ACC112 (cell line): ENCODE results near the gene TREML4.
"Not testable (repeated sequence)": the region's sequence is repeated elsewhere in the genome, so short reads cannot be mapped to it uniquely, and the experiment has no call there.

Source experiments
- H2AFZ ChIP-seq: fragments of 200-600 bp; sonication (generic); one replicate; pipeline ENCODE4 v1.6.0; 2017; ENCODE audit warnings: antibody characterized with exemption, low read length; ENCODE audit not compliant: unreplicated experiment
- H3K27ac ChIP-seq: fragments of 200-600 bp; sonication (generic); 2 replicates; pipeline ENCODE4 v1.5.1; 2014; ENCODE audit warnings: low read depth, mild to moderate bottlenecking, antibody characterized with exemption, low read length, moderate library complexity
- H3K27me3 ChIP-seq: fragments of 200-600 bp; sonication (generic); 2 replicates; pipeline ENCODE4 v1.6.1; 2014; ENCODE audit warnings: mild to moderate bottlenecking, antibody characterized with exemption, low read length, moderate library complexity, mixed read lengths; ENCODE audit not compliant: insufficient read depth
- H3K36me3 ChIP-seq: fragments of 200-600 bp; sonication (generic); 2 replicates; pipeline ENCODE4 v1.6.1; 2016; ENCODE audit warnings: mild to moderate bottlenecking, antibody characterized with exemption, low read length, moderate library complexity, mixed read lengths; ENCODE audit not compliant: insufficient read depth
- H3K4me1 ChIP-seq: fragments of 200-600 bp; sonication (generic); one replicate; pipeline ENCODE4 v1.6.1; 2016; ENCODE audit warnings: low read length, mixed read lengths; ENCODE audit not compliant: insufficient read depth, unreplicated experiment, control insufficient read depth
- H3K4me3 ChIP-seq: fragments of 200-600 bp; sonication (generic); 2 replicates; pipeline ENCODE4 v1.5.1; 2014; ENCODE audit warnings: mild to moderate bottlenecking, low read depth, low read length
- H3K79me2 ChIP-seq: fragments of 200-600 bp; sonication (generic); one replicate; pipeline ENCODE4 v1.6.0; 2016; ENCODE audit warnings: low read length; ENCODE audit not compliant: control insufficient read depth, unreplicated experiment, insufficient read depth

The TREML4 gene

GRCh38 chr6:41228096-41228495 is at the start of gene TREML4:
Gene TREML4, plus strand, starts transcription at chr6:41228349. Its CDS starts 79 bp downstream, at chr6:41228428.
- H2AFZ ChIP-seq = no peak within 1 kb of the TSS
- no peaks in the 10 kb centered on the region for H3K4me1 ChIP-seq
- H3K27ac ChIP-seq = no peak within 1 kb of the TSS
- no peaks in the 10 kb centered on the region for H3K36me3 ChIP-seq
- H3K27me3 ChIP-seq = peaks cover 48% of the 10 kb centered on the region
- H3K79me2 ChIP-seq = no peaks in the 10 kb centered on the region
- H3K4me3 ChIP-seq = no peak within 1 kb of the TSS

DNA sequence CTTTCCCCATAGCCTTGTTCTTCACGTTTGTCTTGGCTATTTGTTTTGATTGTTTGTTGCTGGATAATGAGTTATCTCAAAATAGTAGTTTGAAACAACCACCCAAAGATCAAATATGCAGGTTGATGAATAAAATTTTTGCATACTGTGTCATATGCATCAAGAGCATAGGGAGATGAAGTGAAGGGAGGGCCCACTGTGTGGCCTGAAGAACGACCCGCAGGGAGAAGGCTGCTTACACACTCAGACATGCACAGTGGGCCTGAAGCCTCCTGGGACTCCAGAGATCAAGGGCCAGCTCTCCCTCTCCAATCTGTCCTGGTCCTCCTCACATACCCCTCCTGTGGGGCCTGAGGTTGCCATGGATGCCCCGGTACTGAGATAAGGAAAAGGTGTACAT is 49.0 kb upstream of the TREML4 start:
- Histone ChIP-seq H2AFZ (no peak overlapping the region), H3K4me3 (no peak overlapping the region), H3K4me1 (no peaks in the 10 kb centered on the region), H3K27ac (no peak overlapping the region), H3K27me3 (peaks cover 83% of the 10 kb centered on the region), H3K79me2 (no peaks in the 10 kb centered on the region), H3K36me3 (no peaks in the 10 kb centered on the region)

DNA sequence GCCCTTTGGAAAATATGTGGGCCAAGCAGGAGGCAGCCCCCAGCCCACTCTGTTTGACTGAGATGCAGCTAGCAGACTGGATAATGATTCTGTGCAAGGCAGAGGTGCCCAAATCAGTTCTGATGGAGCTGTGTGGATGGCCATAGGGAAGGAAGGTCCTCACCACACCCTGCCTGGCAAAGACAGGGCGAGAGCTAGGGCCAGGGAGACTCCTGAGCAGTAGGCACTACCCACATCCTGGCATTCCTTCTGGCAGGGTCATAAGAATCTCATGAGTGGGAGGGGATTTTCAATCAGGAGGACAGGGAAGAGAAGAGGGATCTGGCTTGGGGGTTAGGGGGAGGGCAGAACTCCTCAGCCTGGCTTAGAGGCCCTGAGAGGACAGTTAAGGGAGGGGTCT is 46.6 kb upstream of the TREML4 start:
- H3K27me3 ChIP-seq = peaks cover 78% of the 10 kb centered on the region
- H2AFZ ChIP-seq = no peak overlapping the region
- no peaks in the 10 kb centered on the region for H3K4me1 ChIP-seq
- no peak overlapping the region for H3K27ac ChIP-seq
- no peaks in the 10 kb centered on the region for H3K79me2 ChIP-seq
- no peak overlapping the region for H3K4me3 ChIP-seq
- H3K36me3 ChIP-seq = no peaks in the 10 kb centered on the region

DNA sequence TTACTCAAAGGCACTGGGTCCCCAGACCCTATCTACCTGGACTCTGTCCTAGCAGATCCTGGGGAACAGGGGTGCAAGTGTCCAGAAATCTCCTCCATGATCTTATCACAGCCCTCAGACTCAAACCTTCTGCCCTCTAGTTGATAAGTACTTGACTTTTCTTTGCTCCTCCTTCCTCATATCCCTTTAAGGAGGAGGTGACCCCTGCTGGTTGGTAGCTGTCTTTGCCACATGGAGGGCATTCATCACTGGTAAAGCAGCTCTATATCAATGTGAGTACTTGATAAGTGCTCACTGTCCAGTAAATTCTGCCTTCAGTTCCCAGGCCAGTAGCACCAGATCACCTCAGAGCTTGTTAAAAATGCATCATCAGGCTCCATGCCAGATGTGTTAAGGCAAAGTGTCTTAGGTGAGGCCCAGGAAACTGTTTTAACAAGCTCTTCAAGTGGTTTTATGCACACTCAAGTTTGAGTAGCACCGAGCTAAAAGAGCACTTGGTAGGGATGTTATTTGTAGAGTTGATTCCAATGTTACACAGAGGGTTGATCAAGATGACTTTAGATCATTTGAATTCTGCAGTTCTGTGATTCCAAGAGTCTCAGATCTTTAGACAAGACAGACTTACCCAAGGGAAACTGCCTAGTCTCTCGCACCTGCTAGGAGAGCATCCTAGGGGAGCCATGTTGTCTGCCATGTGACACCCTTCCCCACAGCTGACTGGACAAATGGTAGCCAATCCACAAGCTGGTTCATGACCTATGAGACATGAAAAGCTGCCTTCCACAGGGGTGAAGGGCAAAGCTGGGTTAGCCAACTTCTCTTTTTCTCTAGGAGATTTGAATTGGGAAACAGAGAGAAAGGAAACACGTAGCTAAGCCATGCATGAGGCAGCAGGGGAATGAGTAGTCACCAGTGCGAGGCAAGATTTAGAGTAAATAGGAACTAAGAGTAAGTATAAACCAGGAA is 45.8 kb upstream of the TREML4 start:
- Histone ChIP-seq H3K27ac (no peak overlapping the region), H3K4me3 (no peak overlapping the region), H2AFZ (no peak overlapping the region), H3K36me3 (no peaks in the 10 kb centered on the region), H3K27me3 (peaks cover 70% of the 10 kb centered on the region), H3K79me2 (no peaks in the 10 kb centered on the region), H3K4me1 (no peaks in the 10 kb centered on the region)

DNA sequence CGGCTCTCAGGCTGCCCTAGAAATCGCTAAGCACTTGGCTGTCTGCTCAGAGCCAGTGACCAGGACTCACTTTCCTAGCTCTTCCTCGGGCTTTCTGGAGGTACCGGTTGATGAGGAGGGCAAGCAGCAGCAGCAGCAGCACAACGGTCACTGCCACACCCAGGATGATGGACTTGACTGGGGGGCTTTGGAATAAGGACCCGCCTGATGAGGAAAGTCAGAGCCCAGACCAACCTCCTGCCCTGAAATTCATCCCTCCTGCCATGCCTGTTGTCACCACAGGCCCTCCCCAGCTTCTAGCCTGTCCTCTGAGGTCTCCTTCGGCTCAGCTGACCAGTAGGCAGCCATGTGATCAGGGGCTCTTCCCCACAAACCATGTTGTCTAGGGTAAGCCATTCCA is 43.4 kb upstream of the TREML4 start:
- no peak overlapping the region for H2AFZ ChIP-seq
- no peaks in the 10 kb centered on the region for H3K79me2 ChIP-seq
- no peak overlapping the region for H3K4me3 ChIP-seq
- no peaks in the 10 kb centered on the region for H3K4me1 ChIP-seq
- H3K36me3 ChIP-seq = no peaks in the 10 kb centered on the region
- no peak overlapping the region for H3K27ac ChIP-seq
- peaks cover 71% of the 10 kb centered on the region for H3K27me3 ChIP-seq

GRCh38 chr6:41186031-41186562 is 42.1 kb upstream of the TREML4 start:
- Histone ChIP-seq H3K4me3 (no peak overlapping the region), H3K36me3 (no peaks in the 10 kb centered on the region), H3K4me1 (no peaks in the 10 kb centered on the region), H3K79me2 (no peaks in the 10 kb centered on the region), H2AFZ (no peak overlapping the region), H3K27me3 (peaks cover 70% of the 10 kb centered on the region), H3K27ac (no peak overlapping the region)

GRCh38 chr6:41187924-41188886 is 39.9 kb upstream of the TREML4 start:
- H3K27ac ChIP-seq = no peak overlapping the region
- no peak overlapping the region for H3K4me3 ChIP-seq
- H3K36me3 ChIP-seq = no peaks in the 10 kb centered on the region
- H3K79me2 ChIP-seq = no peaks in the 10 kb centered on the region
- peaks cover 64% of the 10 kb centered on the region for H3K27me3 ChIP-seq
- no peaks in the 10 kb centered on the region for H3K4me1 ChIP-seq
- no peak overlapping the region for H2AFZ ChIP-seq

GRCh38 chr6:41189046-41189445 is 39.1 kb upstream of the TREML4 start:
- not testable (repeated sequence) for H3K4me3 ChIP-seq, H3K27ac ChIP-seq, H2AFZ ChIP-seq, H3K36me3 ChIP-seq, H3K79me2 ChIP-seq, H3K4me1 ChIP-seq
- H3K27me3 ChIP-seq = peaks cover 60% of the 10 kb centered on the region

- Histone ChIP-seq H3K79me2 (no peaks in the 10 kb centered on the region), H3K36me3 (no peaks in the 10 kb centered on the region)
Measured at GRCh38 chr6:41189967-41190366, 38.2 kb upstream of the TREML4 start.

GRCh38 chr6:41190791-41191190 is 37.4 kb upstream of the TREML4 start:
- no peak overlapping the region for H3K27ac ChIP-seq
- H3K36me3 ChIP-seq = no peaks in the 10 kb centered on the region
- no peak overlapping the region for H2AFZ ChIP-seq
- peaks cover 61% of the 10 kb centered on the region for H3K27me3 ChIP-seq
- no peak overlapping the region for H3K4me3 ChIP-seq
- H3K79me2 ChIP-seq = no peaks in the 10 kb centered on the region
- H3K4me1 ChIP-seq = no peaks in the 10 kb centered on the region

More at GRCh38 chr6:41189967-41190366, 38.2 kb upstream of the TREML4 start:
- Histone ChIP-seq H3K4me1 (no peaks in the 10 kb centered on the region), H3K4me3 (no peak overlapping the region), H3K27me3 (peaks cover 62% of the 10 kb centered on the region), H3K27ac (no peak overlapping the region), H2AFZ (no peak overlapping the region)
